BLaER1 treated with 17β-estradiol and CSF1 and Interleukin-3, amounts not matched to agents 10 nM and 100 nM (cell line): Measurements from ENCODE around the gene GRAMD1B.

Source experiments
- H3K27ac ChIP-seq, 11 experiments: shearing (Covaris generic); formaldehyde crosslinking; 2 replicates each; pipeline ENCODE4 v1.8.1; 2022
- H3K27me3 ChIP-seq, 11 experiments: shearing (Covaris generic); formaldehyde crosslinking; 2 replicates each; pipeline ENCODE4 v1.8.1; 2022
- H3K36me3 ChIP-seq, 11 experiments: shearing (Covaris generic); formaldehyde crosslinking; 2 replicates each; pipeline ENCODE4 v1.8.1; 2022
- H3K4me1 ChIP-seq, 10 experiments: shearing (Covaris generic); formaldehyde crosslinking; 2 replicates each; pipeline ENCODE4 v1.8.1; 2022
- H3K4me2 ChIP-seq, 11 experiments: shearing (Covaris generic); formaldehyde crosslinking; 2 replicates each; pipeline ENCODE4 v1.8.1; 2022
- H3K4me3 ChIP-seq, 10 experiments: shearing (Covaris generic); formaldehyde crosslinking; 2 replicates each; pipeline ENCODE4 v1.8.1; 2022
- H3K9ac ChIP-seq, 11 experiments: shearing (Covaris generic); formaldehyde crosslinking; 2 replicates each; pipeline ENCODE4 v1.8.1; 2022
- H3K9me3 ChIP-seq, 11 experiments: shearing (Covaris generic); formaldehyde crosslinking; replicated peaks in 1 of 11; 2 replicates each; pipeline ENCODE4 v1.8.1; 2022
- H4K20me1 ChIP-seq, 11 experiments: shearing (Covaris generic); formaldehyde crosslinking; 2 replicates each; pipeline ENCODE4 v1.8.1; 2022
- Cebpa-rat ChIP-seq, 11 experiments: shearing (Covaris generic); IDR thresholded peaks; 2 replicates each; pipeline ENCODE4 v1.8.1; 2022

Gene GRAMD1B

DNA sequence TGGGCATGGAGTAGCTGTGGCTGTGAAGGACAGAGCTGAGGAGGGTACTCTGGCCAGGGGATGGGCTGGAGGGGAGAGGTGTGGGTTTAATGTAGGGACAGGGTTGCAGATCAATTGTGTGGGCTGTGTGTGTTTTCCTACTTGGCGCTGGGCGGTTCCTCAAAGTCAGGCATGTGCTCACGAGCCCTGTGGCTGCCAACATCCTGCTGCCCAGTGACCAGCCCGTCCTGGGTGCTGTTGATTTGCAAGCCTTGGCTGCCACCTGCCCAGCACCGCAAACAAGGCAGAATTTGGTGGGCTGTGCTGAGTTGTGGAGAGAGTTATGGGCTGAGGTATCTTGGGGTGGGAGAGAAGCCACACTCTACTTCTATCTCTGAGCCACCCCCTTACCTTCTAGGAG is 155.1 kb downstream of the GRAMD1B start:
- peak overlapping the region; percentile 0 to 72 (median 47); a peak in 19 of 22 replicates for H3K4me2 ChIP-seq
- peaks cover 0 to 32% (median 8%) of the 10 kb centered on the region in 11 experiments; a peak in 12 of 22 replicates for H4K20me1 ChIP-seq
- H3K4me1 ChIP-seq = peaks cover 18 to 40% (median 27%) of the 10 kb centered on the region in 10 experiments
- no peak for TF ChIP-seq Cebpa-rat (IDR thresholded peaks at IDR 0.05)
- H3K4me3 ChIP-seq = no peak overlapping the region
- H3K36me3 ChIP-seq = 0 out of 22 replicates have a peak, but pooled peaks cover 0 to 6% (median 0%) of the 10 kb centered on the region in 11 experiments
- H3K9me3 ChIP-seq = no peaks in the 10 kb centered on the region
- H3K9ac ChIP-seq = no peak overlapping the region
- H3K27ac ChIP-seq = 0 out of 22 replicates have a peak overlapping the region, but pooled peaks of 1 of the 11 experiments have one; percentile 1
- no peaks in the 10 kb centered on the region for H3K27me3 ChIP-seq

DNA sequence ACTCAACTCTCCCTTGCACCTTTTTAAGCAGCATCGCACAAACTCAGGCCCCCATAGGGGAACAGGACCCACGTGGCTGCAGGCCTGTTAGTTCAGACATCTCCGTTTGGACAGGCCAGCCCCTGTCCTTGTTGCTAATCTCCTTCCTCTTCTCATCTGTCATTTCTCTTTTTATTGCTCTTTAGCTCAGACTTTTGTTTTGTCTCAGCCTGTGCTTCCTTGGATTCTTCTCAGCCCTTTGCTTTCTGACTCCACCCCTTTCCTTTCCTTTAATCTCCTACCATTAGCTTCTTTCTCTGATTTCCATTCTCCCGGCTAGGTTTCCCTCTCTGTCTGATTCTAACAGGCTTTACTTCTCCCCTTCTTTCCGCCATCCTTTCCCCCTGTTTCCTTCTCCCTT is 155.6 kb downstream of the GRAMD1B start:
- Histone ChIP-seq H4K20me1 (peaks cover 0 to 27% (median 7%) of the 10 kb centered on the region in 11 experiments; a peak in 12 of 22 replicates), H3K4me2 (peak overlapping the region in 10 of 11 experiments; percentile 0 to 72 (median 48); a peak in 13 of 22 replicates), H3K27ac (no peak overlapping the region), H3K36me3 (peaks cover 0 to 7% (median 0%) of the 10 kb centered on the region in 11 experiments; a peak in 4 of 22 replicates), H3K9me3 (no peaks in the 10 kb centered on the region), H3K4me1 (peaks cover 22 to 40% (median 28%) of the 10 kb centered on the region in 10 experiments), H3K27me3 (no peaks in the 10 kb centered on the region), H3K4me3 (no peak overlapping the region), H3K9ac (no peak overlapping the region)
- no peak for TF ChIP-seq Cebpa-rat (IDR thresholded peaks at IDR 0.05)

DNA sequence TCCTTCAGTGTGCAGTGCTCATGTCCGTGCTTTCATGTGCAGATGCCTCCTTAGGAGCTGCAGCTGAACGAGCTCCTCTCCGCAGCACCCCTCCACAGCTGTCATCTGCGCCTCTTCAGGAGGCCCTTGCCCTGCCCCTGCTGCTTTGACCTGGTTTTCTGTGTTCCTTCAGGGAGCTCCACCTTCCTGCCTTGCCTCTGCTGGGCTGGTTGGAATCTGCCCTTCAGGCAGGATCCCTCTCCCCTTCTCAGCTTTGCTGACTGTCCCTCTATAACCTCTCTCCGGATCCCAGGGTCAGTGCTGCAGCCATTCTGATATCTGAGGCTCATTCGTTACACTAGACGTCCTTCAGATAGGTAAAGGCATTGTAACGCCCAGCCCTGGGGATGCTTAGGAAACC is 156.5 kb downstream of the GRAMD1B start:
- peaks cover 0 to 15% (median 0%) of the 10 kb centered on the region in 11 experiments; a peak in 7 of 22 replicates for H3K36me3 ChIP-seq
- TF ChIP-seq Cebpa-rat (IDR thresholded peaks at IDR 0.05) = no peak
- H3K9ac ChIP-seq = no peak overlapping the region
- no peaks in the 10 kb centered on the region for H3K27me3 ChIP-seq
- no peak overlapping the region for H3K4me3 ChIP-seq
- H3K9me3 ChIP-seq = no peaks in the 10 kb centered on the region
- H3K27ac ChIP-seq = no peak overlapping the region
- peaks cover 22 to 37% (median 30%) of the 10 kb centered on the region in 10 experiments for H3K4me1 ChIP-seq
- no peak overlapping the region; a peak in 1 of 22 replicates for H3K4me2 ChIP-seq
- peaks cover 0 to 18% (median 0%) of the 10 kb centered on the region in 11 experiments; a peak in 6 of 22 replicates for H4K20me1 ChIP-seq

DNA sequence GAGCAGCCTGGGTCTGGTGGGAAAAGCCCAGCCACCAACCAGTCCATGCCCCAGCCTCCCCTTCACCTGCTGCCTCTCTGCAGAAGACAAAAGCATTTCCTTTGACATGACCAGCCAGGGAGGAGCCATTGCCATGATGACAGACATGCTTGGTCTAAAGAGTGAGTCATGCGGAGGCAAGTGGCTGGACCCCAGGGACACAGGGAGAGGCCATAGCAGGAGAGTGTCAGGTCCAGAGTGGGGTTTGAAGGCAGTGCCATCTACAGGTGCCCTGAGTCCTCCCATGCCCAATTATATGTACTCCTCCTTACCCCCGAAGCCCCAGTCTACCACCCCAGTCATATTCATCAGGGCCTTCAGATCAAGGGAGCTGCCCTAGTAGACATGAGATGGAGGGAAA is 157.0 kb downstream of the GRAMD1B start:
- Histone ChIP-seq H3K36me3 (peaks cover 0 to 17% (median 0%) of the 10 kb centered on the region in 11 experiments; a peak in 7 of 22 replicates), H3K27ac (no peak overlapping the region), H3K27me3 (no peaks in the 10 kb centered on the region), H4K20me1 (peaks cover 0 to 13% (median 0%) of the 10 kb centered on the region in 11 experiments; a peak in 4 of 22 replicates), H3K9me3 (no peaks in the 10 kb centered on the region), H3K4me2 (no peak overlapping the region), H3K4me1 (peaks cover 22 to 37% (median 31%) of the 10 kb centered on the region in 10 experiments), H3K4me3 (no peak overlapping the region), H3K9ac (no peak overlapping the region)
- no peak for TF ChIP-seq Cebpa-rat (IDR thresholded peaks at IDR 0.05)

DNA sequence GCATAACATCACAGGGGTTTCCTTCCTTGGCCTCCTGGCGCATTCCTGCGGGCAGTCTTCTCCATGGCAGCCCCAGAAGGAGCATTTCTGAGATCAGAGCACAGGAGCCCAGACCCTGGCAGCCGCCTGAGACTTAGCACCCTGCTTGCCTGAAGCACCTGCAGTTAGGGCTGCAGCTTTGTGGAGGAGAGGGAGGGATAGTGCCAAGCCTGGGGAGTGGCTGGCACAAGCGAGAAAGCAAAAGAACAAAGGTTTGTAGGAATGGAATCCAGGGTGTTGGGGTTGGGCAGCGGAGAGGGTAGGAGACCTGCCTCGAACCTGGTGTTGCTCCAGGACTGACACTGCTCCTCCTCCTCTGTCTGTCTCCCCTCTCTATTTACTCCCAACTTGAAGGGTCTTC is 157.5 kb downstream of the GRAMD1B start:
- Histone ChIP-seq H3K4me1 (peaks cover 22 to 37% (median 32%) of the 10 kb centered on the region in 10 experiments), H3K4me2 (no peak overlapping the region), H3K4me3 (no peak overlapping the region), H3K9ac (no peak overlapping the region), H4K20me1 (peaks cover 0 to 12% (median 0%) of the 10 kb centered on the region in 11 experiments; a peak in 2 of 22 replicates), H3K27ac (no peak overlapping the region), H3K36me3 (peaks cover 0 to 17% (median 0%) of the 10 kb centered on the region in 11 experiments; a peak in 7 of 22 replicates), H3K27me3 (no peaks in the 10 kb centered on the region), H3K9me3 (no peaks in the 10 kb centered on the region)
- no peak for TF ChIP-seq Cebpa-rat (IDR thresholded peaks at IDR 0.05)

DNA sequence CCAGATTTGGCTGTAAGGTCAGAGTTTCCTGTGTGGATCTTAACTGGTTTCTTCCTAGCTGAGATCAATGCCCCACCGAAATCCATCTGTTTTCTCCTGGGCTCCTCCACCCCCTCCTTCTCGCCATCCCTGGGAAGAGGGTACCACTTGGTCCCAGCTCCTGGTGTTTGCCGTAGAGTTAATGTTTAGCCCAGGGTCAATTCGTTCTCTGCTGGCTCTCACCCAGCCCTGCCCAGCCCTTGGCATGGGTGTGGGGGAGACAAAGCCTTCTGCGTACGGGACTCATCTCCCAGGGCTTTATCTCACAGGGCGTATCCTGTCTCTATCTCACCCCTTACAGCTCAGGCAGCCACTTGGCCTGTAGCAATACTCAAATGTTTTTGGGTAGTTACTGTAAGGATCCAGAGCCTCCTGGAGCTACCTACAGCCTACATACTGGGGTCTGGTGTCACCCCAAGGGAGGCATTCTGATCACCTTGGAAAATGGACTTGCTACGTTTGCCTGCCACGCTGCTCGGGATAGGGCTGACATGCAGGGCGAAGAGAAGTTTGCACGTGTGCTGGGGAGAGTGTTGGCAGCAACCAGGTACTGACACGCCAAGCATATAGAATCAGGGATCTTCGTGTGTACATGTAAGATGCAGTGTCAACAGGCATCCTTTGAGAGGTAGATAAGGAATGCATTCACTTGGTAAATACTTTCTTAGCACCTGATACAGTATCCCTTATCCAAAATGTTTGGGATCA is 158.2 kb downstream of the GRAMD1B start:
- TF ChIP-seq Cebpa-rat (IDR thresholded peaks at IDR 0.05) = no peak
- H3K36me3 ChIP-seq = peaks cover 0 to 17% (median 0%) of the 10 kb centered on the region in 11 experiments; a peak in 8 of 22 replicates
- no peaks in the 10 kb centered on the region for H3K27me3 ChIP-seq
- peaks cover 22 to 37% (median 32%) of the 10 kb centered on the region in 10 experiments for H3K4me1 ChIP-seq
- no peaks in the 10 kb centered on the region for H3K9me3 ChIP-seq
- no peak overlapping the region for H3K9ac ChIP-seq
- peaks cover 0 to 12% (median 0%) of the 10 kb centered on the region in 11 experiments; a peak in 2 of 22 replicates for H4K20me1 ChIP-seq
- H3K27ac ChIP-seq = no peak overlapping the region
- no peak overlapping the region for H3K4me2 ChIP-seq
- no peak overlapping the region for H3K4me3 ChIP-seq

DNA sequence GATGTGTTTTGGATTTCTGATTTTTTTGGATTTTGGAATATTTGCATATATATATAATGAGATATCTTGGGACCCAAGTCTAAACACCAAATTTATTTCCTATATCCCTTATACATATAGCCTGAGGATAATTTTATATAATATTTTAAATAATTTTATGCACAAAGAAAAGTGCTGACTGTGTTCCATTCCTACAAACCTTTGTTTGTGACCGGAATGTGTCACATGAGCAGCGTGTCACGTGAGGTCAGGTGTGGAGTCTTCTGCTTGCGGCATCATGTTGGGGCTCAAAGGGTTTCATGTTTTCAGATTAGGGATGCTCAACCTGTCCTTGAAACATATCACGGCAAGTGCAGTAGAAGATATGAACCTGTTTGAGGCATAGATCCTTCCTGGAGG is 158.8 kb downstream of the GRAMD1B start:
- Histone ChIP-seq H3K9ac (no peak overlapping the region), H3K4me3 (no peak overlapping the region), H3K27me3 (no peaks in the 10 kb centered on the region), H3K4me1 (peaks cover 22 to 37% (median 32%) of the 10 kb centered on the region in 10 experiments), H3K9me3 (no peaks in the 10 kb centered on the region), H4K20me1 (peaks cover 0 to 12% (median 0%) of the 10 kb centered on the region in 11 experiments; a peak in 2 of 22 replicates), H3K27ac (no peak overlapping the region), H3K4me2 (no peak overlapping the region), H3K36me3 (peaks cover 0 to 23% (median 4%) of the 10 kb centered on the region in 11 experiments; a peak in 9 of 22 replicates)
- no peak for TF ChIP-seq Cebpa-rat (IDR thresholded peaks at IDR 0.05)

DNA sequence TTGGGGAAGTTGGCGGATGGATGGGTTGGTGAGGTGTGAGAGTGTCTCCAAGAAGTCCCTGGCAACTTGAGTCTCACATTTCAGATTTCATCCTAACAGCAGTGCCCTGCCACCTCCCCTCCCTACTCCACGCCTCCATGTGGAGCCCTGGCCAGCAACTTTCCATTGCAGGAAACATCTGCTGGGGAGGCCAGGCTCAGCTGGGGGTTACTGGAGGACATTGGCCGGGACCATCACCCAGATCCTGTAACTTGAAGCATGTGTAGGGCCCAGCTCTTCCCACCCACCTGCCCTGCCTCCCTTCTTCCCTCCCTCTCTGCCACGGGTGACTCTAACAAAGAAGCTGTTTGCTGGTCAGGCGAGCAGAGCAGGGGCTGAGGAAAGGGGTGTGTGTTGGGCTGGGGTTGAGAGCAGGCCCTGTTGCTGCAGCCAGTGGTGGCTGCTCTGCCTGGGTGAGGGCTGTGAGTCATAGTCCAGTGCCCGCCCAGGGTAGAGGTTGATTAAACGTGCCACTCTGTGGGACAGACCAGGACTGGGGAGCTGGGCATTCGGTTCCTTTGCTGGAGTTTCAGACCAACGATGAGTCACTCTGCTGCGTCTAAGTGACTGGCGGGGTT is 160.3 kb downstream of the GRAMD1B start:
- H3K36me3 ChIP-seq = peaks cover 0 to 32% (median 18%) of the 10 kb centered on the region in 11 experiments; a peak in 11 of 22 replicates
- H3K4me3 ChIP-seq = no peak overlapping the region
- no peaks in the 10 kb centered on the region for H3K27me3 ChIP-seq
- H3K4me1 ChIP-seq = peaks cover 11 to 26% (median 20%) of the 10 kb centered on the region in 10 experiments; a peak in 19 of 20 replicates
- no peak overlapping the region for H3K9ac ChIP-seq
- no peak overlapping the region; a peak in 1 of 22 replicates for H3K27ac ChIP-seq
- no peak for TF ChIP-seq Cebpa-rat (IDR thresholded peaks at IDR 0.05)
- H3K4me2 ChIP-seq = peak overlapping the region in 10 of 11 experiments; percentile 26 to 58 (median 44); a peak in 16 of 22 replicates
- no peaks in the 10 kb centered on the region for H3K9me3 ChIP-seq
- peaks cover 0 to 9% (median 0%) of the 10 kb centered on the region in 11 experiments; a peak in 2 of 22 replicates for H4K20me1 ChIP-seq

DNA sequence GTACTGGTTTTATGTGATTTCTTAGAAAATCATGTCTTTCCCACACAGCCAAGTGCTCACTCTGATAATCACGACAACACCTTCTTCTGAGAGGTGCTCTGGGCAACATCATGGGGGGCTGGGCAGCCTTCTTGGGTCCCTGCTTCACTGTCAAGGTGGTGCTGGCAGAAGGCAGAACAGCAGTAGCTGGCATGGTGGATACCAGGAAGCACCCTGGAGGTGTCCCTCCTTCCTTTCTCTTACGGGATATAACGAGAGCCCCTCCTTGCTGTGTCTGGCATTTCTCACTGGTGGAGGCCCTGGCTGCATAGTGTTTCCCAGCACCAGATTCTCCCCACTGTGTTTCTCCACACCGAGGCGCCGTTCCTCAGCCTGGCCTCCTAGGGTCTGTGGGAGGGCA is 163.5 kb downstream of the GRAMD1B start:
- no peak for TF ChIP-seq Cebpa-rat (IDR thresholded peaks at IDR 0.05)
- Histone ChIP-seq H3K9ac (no peak overlapping the region), H3K36me3 (peaks cover 0 to 64% (median 39%) of the 10 kb centered on the region in 11 experiments; a peak in 13 of 22 replicates), H3K4me2 (no peak overlapping the region), H3K27me3 (no peaks in the 10 kb centered on the region), H3K9me3 (no peaks in the 10 kb centered on the region), H4K20me1 (peaks cover 0 to 4% (median 0%) of the 10 kb centered on the region in 11 experiments; a peak in 1 of 22 replicates), H3K4me3 (no peak overlapping the region), H3K4me1 (peaks cover 5 to 23% (median 11%) of the 10 kb centered on the region in 10 experiments; a peak in 19 of 20 replicates), H3K27ac (no peak overlapping the region)
